WTC11 (cell line): ENCODE results near the gene VSNL1. TPM values are rescaled to one million over a fixed set of nuclear protein-coding genes. Genes with fewer than 3 reads are reported as not detected.

Experiments used
- ATAC-seq: fragments of 200-7000 bp; cut with Tn5 transposase; 2 replicates; pipeline ENCODE4 v1.10.0; 2021; ENCODE audit warnings: mild to moderate bottlenecking, moderate library complexity
- CTCF ChIA-PET: fragments of 300-600 bp; sonication (Branson Sonifier 250); formaldehyde crosslinking; loops from one replicate; lab custom pipeline; 2021; ENCODE audit warnings: antibody characterized with exemption; lab: Charles Lee
- POLR2A ChIA-PET: fragments of 350-600 bp; sonication (Branson Sonifier 250); formaldehyde crosslinking; loops from one replicate; lab custom pipeline; 2021; ENCODE audit warnings: antibody characterized with exemption; lab: Charles Lee
- DNase-seq: peaks from one replicate; pipeline ENCODE4 v3.0.0; 2021; ENCODE audit warnings: low spot score
- H3K27ac Mint-ChIP-seq: 2 replicates; pipeline ENCODE4 v1.8.0; 2021; ENCODE audit warnings: mixed read lengths
- H3K27me3 Mint-ChIP-seq: 2 replicates; pipeline ENCODE4 v1.8.0; 2021; ENCODE audit warnings: low read depth, mild to moderate bottlenecking, moderate library complexity, mixed read lengths
- H3K36me3 Mint-ChIP-seq: 2 replicates; pipeline ENCODE4 v1.8.0; 2021; ENCODE audit warnings: mixed read lengths
- H3K4me1 Mint-ChIP-seq: 2 replicates; pipeline ENCODE4 v1.8.0; 2022; ENCODE audit warnings: mixed read lengths
- H3K4me3 Mint-ChIP-seq: 2 replicates; pipeline ENCODE4 v1.8.0; 2021; ENCODE audit warnings: mild to moderate bottlenecking, moderate library complexity, mixed read lengths
- H3K9me3 Mint-ChIP-seq: 2 replicates; pipeline ENCODE4 v1.8.0; 2021; ENCODE audit warnings: mixed read lengths
- ATF3 ChIP-seq: sonication (generic); formaldehyde crosslinking; conservative IDR thresholded peaks from 2 replicates; pipeline ENCODE4 v1.8.1; 2022; ENCODE audit warnings: mild to moderate bottlenecking, missing genetic modification reagents
- CREM ChIP-seq: sonication (generic); formaldehyde crosslinking; IDR thresholded peaks from 2 replicates; pipeline ENCODE4 v1.8.1; 2022; ENCODE audit warnings: mild to moderate bottlenecking, missing genetic modification reagents, moderate library complexity
- EMX1 ChIP-seq: fragments of 250-450 bp; sonication (Bioruptor Pico); IDR thresholded peaks from 2 replicates; pipeline ENCODE4 v1.8.0; 2021; ENCODE audit warnings: mild to moderate bottlenecking
- ETV6 ChIP-seq: sonication (generic); formaldehyde crosslinking; IDR thresholded peaks from 2 replicates; pipeline ENCODE4 v1.8.1; 2022; ENCODE audit warnings: mild to moderate bottlenecking, missing genetic modification reagents
- FOXJ3 ChIP-seq: sonication (generic); formaldehyde crosslinking; IDR thresholded peaks from 2 replicates; pipeline ENCODE4 v1.9.0; 2021; ENCODE audit warnings: missing genetic modification reagents, mild to moderate bottlenecking, borderline replicate concordance
- FOXP4 ChIP-seq: sonication (generic); formaldehyde crosslinking; IDR thresholded peaks from 2 replicates; pipeline ENCODE4 v1.8.0; 2022; ENCODE audit warnings: mild to moderate bottlenecking, missing genetic modification reagents
- GRHL2 ChIP-seq: fragments of 250-450 bp; sonication (Bioruptor Pico); IDR thresholded peaks from 2 replicates; pipeline ENCODE4 v1.8.0; 2022; ENCODE audit warnings: mild to moderate bottlenecking, moderate library complexity; ENCODE audit not compliant: insufficient replicate concordance, severe bottlenecking
- IRF2 ChIP-seq: sonication (generic); formaldehyde crosslinking; IDR thresholded peaks from 2 replicates; pipeline ENCODE4 v1.8.0; 2022; ENCODE audit warnings: low read depth, missing genetic modification reagents, borderline replicate concordance
- MAX ChIP-seq: sonication (generic); formaldehyde crosslinking; IDR thresholded peaks from 2 replicates; pipeline ENCODE4 v1.8.0; 2022; ENCODE audit warnings: mild to moderate bottlenecking, missing genetic modification reagents
- MXD4 ChIP-seq: fragments of 250-450 bp; sonication (Bioruptor Pico); IDR thresholded peaks from 2 replicates; pipeline ENCODE4 v1.8.0; 2021; ENCODE audit warnings: mild to moderate bottlenecking, moderate library complexity, borderline replicate concordance
- MYBL2 ChIP-seq: sonication (generic); formaldehyde crosslinking; IDR thresholded peaks from 2 replicates; pipeline ENCODE4 v1.8.1; 2023; ENCODE audit warnings: mild to moderate bottlenecking, moderate library complexity, missing genetic modification reagents
- NFATC4 ChIP-seq: fragments of 250-450 bp; sonication (Bioruptor Pico); IDR thresholded peaks from 2 replicates; pipeline ENCODE4 v1.9.0; 2021; ENCODE audit warnings: mild to moderate bottlenecking
- RORB ChIP-seq: fragments of 250-450 bp; sonication (Bioruptor Pico); IDR thresholded peaks from 2 replicates; pipeline ENCODE4 v1.9.0; 2021; ENCODE audit warnings: mild to moderate bottlenecking
- SMAD3 ChIP-seq: sonication (generic); formaldehyde crosslinking; IDR thresholded peaks from 2 replicates; pipeline ENCODE4 v1.8.0; 2022; ENCODE audit warnings: missing genetic modification reagents, mild to moderate bottlenecking, borderline replicate concordance
- SMAD4 ChIP-seq: sonication (generic); formaldehyde crosslinking; IDR thresholded peaks from 2 replicates; pipeline ENCODE4 v1.8.0; 2022; ENCODE audit warnings: mild to moderate bottlenecking, missing genetic modification reagents
- SP1 ChIP-seq: sonication (generic); formaldehyde crosslinking; conservative IDR thresholded peaks from 2 replicates; pipeline ENCODE4 v1.8.1; 2022; ENCODE audit warnings: missing genetic modification reagents
- TEAD4 ChIP-seq: sonication (generic); formaldehyde crosslinking; IDR thresholded peaks from 2 replicates; pipeline ENCODE4 v1.8.0; 2022; ENCODE audit warnings: mild to moderate bottlenecking, missing genetic modification reagents
- USF2 ChIP-seq: sonication (generic); formaldehyde crosslinking; IDR thresholded peaks from 2 replicates; pipeline ENCODE4 v1.8.1; 2023; ENCODE audit warnings: mild to moderate bottlenecking, missing genetic modification reagents, moderate library complexity
- ZNF263 ChIP-seq: sonication (generic); formaldehyde crosslinking; IDR thresholded peaks from 2 replicates; pipeline ENCODE4 v1.8.1; 2022; ENCODE audit warnings: low read depth, mild to moderate bottlenecking, moderate library complexity, missing genetic modification reagents
- ZNF512 ChIP-seq: sonication (generic); formaldehyde crosslinking; IDR thresholded peaks from 2 replicates; pipeline ENCODE4 v1.8.1; 2022; ENCODE audit warnings: missing genetic modification reagents, borderline replicate concordance
- total RNA-seq: library from RNA; stranded (reverse); gene quantifications from 3 replicates; pipeline ENCODE4 v1.2.3, GENCODE V29; 2021

The VSNL1 gene
- total RNA-seq, 1 experiment from 2014 or later: 78.4 TPM

GRCh38 chr2:17672583-17673317 is 132.3 kb downstream of the VSNL1 start:
- DNase-seq (no peak), ATAC-seq (no peak)
- Mint-ChIP-seq H3K27ac (no peak overlapping the region), H3K36me3 (peaks cover 36% of the 10 kb centered on the region), H3K4me1 (no peaks in the 10 kb centered on the region), H3K9me3 (no peaks in the 10 kb centered on the region), H3K27me3 (no peaks in the 10 kb centered on the region), H3K4me3 (no peak overlapping the region)
- ChIA-PET POLR2A (interaction anchor here (0.7 kb wide), 1 partner anchor 1685 kb away, joined by 3 read pairs; the partner anchor contains the start of gene OSR1), CTCF (interaction anchor here (1.3 to 3.2 kb wide), 5 partner anchors 11 to 202 kb away, joined by 6 to 52 read pairs (median 12); no protein-coding TSS in a partner anchor)
- no peak for TF ChIP-seq MAX (CRISPR knock-in tag)

GRCh38 chr2:17674817-17675216 is 134.3 kb downstream of the VSNL1 start:
- Mint-ChIP-seq H3K4me3 (no peak overlapping the region), H3K27me3 (no peaks in the 10 kb centered on the region), H3K27ac (no peak overlapping the region), H3K4me1 (no peaks in the 10 kb centered on the region), H3K9me3 (no peaks in the 10 kb centered on the region), H3K36me3 (peaks cover 27% of the 10 kb centered on the region)
- POLR2A ChIA-PET: no interaction called here
- DNase-seq (no peak), ATAC-seq (no peak)
- TF ChIP-seq MXD4 (CRISPR knock-in tag) (no peak), EMX1 (CRISPR knock-in tag) (no peak), RORB (CRISPR knock-in tag) (no peak), GRHL2 (CRISPR knock-in tag) (no peak), SMAD3 (CRISPR knock-in tag) (no peak), ETV6 (CRISPR knock-in tag) (no peak), ZNF263 (CRISPR knock-in tag) (no peak), SMAD4 (CRISPR knock-in tag) (no peak), MYBL2 (CRISPR knock-in tag) (no peak), NFATC4 (CRISPR knock-in tag) (no peak), CREM (CRISPR knock-in tag) (no peak), USF2 (no peak), ZNF512 (CRISPR knock-in tag) (no peak), SP1 (CRISPR knock-in tag) (no peak), IRF2 (CRISPR knock-in tag) (no peak), FOXP4 (CRISPR knock-in tag) (no peak), ATF3 (CRISPR knock-in tag) (no peak), TEAD4 (CRISPR knock-in tag) (no peak), FOXJ3 (CRISPR knock-in tag) (no peak)
- CTCF ChIA-PET: no interaction called here
